IPS-18a (cell line): Measurements from ENCODE around the gene TPRG1.

Experiments used
- H3K27ac ChIP-seq: one replicate; pipeline ENCODE4 v1.5.1; 2013; ENCODE audit warnings: low read length
- H3K27me3 ChIP-seq: one replicate; pipeline ENCODE4 v1.6.1; 2013; ENCODE audit warnings: mild to moderate bottlenecking, low read length; ENCODE audit not compliant: control insufficient read depth, insufficient read depth
- H3K36me3 ChIP-seq: one replicate; pipeline ENCODE4 v1.6.1; 2013; ENCODE audit warnings: low read depth, low read length; ENCODE audit not compliant: control insufficient read depth
- H3K4me1 ChIP-seq: one replicate; pipeline ENCODE4 v1.6.1; 2013; ENCODE audit warnings: low read depth, low read length; ENCODE audit not compliant: control insufficient read depth
- H3K4me3 ChIP-seq: one replicate; pipeline ENCODE4 v1.5.1; 2013; ENCODE audit warnings: low read length
- H3K9ac ChIP-seq: one replicate; pipeline ENCODE4 v1.6.1; 2013; ENCODE audit warnings: mild to moderate bottlenecking, low read length, moderate library complexity
- H3K9me3 ChIP-seq: one replicate; pipeline ENCODE4 v1.6.1; 2013; ENCODE audit warnings: low read depth, low read length; ENCODE audit not compliant: control insufficient read depth

TPRG1 gene

DNA sequence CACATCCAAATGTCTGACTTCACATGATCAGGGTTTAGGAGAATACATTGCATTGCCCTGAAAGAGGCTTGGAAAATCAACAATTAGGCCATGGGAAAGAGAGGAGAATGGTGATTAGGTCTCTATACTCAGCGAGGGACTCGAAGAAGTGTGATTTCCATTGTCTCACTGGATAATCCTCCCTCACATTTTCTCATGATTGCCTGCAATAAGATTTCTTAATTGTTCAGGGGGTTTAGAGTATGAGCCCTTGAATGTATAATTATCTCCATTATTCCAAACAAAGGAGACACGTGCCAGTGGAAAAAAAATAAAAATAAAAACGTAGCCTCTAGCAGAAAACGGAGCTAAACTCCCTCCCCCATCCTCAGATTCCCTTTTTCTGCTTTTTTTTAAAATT, 173.2 kb downstream of the TPRG1 start:
- H3K9me3 ChIP-seq: no peaks in the 10 kb centered on the region
- no peak overlapping the region for H3K9ac ChIP-seq
- no peak overlapping the region for H3K4me3 ChIP-seq
- H3K27ac ChIP-seq: no peak overlapping the region
- no peaks in the 10 kb centered on the region for H3K36me3 ChIP-seq
- no peaks in the 10 kb centered on the region for H3K4me1 ChIP-seq
- H3K27me3 ChIP-seq: no peaks in the 10 kb centered on the region

DNA sequence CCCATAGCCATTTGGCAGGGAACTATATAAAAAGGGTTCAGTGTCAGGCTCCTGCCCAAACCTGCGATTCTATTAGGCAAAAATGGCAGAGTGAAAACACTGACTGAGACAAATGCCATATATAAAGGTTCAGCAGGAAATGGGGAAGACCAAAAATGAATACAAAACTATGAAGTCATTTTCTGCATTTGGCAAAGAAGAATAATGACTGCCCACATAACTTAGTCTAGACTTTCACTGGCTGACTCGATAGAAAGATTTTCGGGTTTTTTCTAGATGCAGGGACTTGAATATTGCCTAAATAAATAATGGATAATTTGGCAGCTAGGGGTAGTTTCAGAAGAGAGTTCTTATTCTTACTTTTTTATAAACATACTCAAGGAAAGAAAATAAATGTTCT, 178.0 kb downstream of the TPRG1 start:
- H3K36me3 ChIP-seq: no peaks in the 10 kb centered on the region
- H3K4me1 ChIP-seq: no peaks in the 10 kb centered on the region
- H3K27me3 ChIP-seq: no peaks in the 10 kb centered on the region
- H3K9ac ChIP-seq: no peak overlapping the region
- H3K4me3 ChIP-seq: no peak overlapping the region
- H3K27ac ChIP-seq: no peak overlapping the region
- H3K9me3 ChIP-seq: no peaks in the 10 kb centered on the region

DNA sequence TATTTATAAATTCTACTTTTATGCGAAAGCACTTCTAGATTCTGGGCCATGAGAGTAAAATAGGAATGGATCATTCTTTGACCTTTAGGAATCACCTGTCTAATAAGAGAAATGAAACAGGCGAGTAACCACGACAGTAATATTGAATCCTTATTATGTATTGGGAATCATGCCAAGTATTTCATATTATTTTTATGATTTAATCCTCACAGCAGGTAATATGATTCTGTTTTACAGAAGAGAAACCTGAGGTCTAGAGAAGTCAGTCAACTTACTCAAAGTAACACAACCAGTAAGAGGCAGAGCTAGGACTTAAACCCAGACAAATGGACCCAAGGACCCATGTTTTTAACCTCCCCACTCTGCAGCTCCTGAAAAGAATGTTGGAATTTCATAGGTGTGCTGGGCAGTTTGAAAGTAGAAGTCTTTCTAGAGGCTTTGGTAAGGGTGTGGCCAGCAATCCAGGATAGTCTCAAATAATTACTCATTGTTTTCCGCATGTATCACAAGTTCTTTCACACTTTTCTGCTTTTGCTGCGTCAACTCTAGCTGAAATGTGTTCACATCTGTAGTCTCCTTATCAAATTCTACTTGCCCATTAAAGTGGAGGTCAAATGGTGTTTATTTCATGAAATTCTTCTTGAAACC, 181.7 kb downstream of the TPRG1 start:
- no peak overlapping the region for H3K9ac ChIP-seq
- H3K4me3 ChIP-seq: no peak overlapping the region
- no peak overlapping the region for H3K27ac ChIP-seq

DNA sequence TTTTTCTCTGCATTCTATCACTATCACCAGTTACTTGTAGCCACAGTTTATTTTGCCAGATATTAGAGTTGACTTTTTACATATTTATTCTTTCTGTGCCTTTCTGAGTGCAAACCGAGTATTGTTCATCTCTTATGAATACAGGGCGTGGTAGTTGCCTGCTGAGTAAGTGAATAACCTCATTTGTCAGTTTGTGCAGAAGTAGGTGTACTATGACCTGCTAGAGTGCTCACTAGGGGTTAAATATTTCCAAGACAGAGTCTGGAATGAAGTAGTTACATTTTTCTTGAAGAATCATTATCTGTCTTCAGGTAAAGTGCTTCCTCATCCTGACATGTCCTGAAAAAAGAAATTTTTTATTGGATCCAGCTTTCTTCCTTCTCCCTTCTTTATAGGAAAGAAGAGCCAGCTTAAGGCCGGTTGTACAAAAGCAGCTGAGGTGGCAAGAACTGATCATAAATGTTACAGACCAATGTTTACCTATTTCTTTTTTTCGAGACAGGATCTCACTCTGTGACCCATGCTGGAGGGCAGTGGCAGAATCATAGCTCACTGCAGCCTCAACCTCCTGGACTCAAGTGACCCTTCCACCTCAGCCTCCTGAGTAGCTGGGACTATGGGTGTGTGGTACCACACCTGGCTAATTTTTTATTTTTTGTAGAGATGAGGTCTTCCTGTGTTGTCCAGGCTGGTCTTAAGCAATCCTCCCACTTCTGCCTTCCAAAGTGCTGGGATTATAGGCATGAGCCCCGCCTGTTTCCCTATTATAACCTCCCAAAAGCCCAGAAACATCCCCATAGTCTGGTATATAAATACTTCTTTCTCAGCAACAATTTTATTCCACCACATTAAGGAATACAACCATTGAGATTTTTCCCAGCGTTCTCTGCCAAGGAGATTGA, 182.5 kb downstream of the TPRG1 start:
- H3K27ac ChIP-seq: no peak overlapping the region

More for the DNA sequence above, 181.7 kb downstream of the TPRG1 start:
- H3K36me3 ChIP-seq: no peaks in the 10 kb centered on the region
- peaks cover 11% of the 10 kb centered on the region for H3K4me1 ChIP-seq
- no peaks in the 10 kb centered on the region for H3K9me3 ChIP-seq
- no peaks in the 10 kb centered on the region for H3K27me3 ChIP-seq

DNA sequence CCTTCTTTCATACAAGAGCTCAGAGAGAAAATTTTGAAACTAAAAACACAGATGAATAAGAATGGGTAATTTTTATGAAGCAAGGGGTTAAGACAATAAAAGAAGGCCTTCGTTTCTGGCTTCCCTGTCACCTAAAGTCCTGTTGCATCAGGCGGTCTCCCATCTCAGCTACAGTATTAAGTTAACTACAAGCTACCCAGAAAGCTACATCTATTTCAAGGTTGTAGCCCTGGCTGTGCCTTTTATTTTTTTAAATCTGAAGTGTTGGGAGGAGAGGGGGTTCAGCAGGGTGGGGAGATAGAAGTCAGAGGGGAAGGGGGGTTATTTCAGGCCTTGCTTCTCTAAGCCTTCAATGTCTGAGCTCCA, 183.3 kb downstream of the TPRG1 start:
- H3K27me3 ChIP-seq: no peaks in the 10 kb centered on the region
- no peaks in the 10 kb centered on the region for H3K9me3 ChIP-seq
- H3K4me3 ChIP-seq: no peak overlapping the region
- H3K9ac ChIP-seq: no peak overlapping the region
- no peaks in the 10 kb centered on the region for H3K36me3 ChIP-seq
- H3K4me1 ChIP-seq: peaks cover 11% of the 10 kb centered on the region
- H3K27ac ChIP-seq: peak overlapping the region; percentile 14

More for the DNA sequence above, 182.5 kb downstream of the TPRG1 start:
- H3K4me3 ChIP-seq: no peak overlapping the region
- no peaks in the 10 kb centered on the region for H3K9me3 ChIP-seq
- H3K27me3 ChIP-seq: no peaks in the 10 kb centered on the region
- no peaks in the 10 kb centered on the region for H3K36me3 ChIP-seq
- no peak overlapping the region for H3K9ac ChIP-seq
- peaks cover 11% of the 10 kb centered on the region for H3K4me1 ChIP-seq

DNA sequence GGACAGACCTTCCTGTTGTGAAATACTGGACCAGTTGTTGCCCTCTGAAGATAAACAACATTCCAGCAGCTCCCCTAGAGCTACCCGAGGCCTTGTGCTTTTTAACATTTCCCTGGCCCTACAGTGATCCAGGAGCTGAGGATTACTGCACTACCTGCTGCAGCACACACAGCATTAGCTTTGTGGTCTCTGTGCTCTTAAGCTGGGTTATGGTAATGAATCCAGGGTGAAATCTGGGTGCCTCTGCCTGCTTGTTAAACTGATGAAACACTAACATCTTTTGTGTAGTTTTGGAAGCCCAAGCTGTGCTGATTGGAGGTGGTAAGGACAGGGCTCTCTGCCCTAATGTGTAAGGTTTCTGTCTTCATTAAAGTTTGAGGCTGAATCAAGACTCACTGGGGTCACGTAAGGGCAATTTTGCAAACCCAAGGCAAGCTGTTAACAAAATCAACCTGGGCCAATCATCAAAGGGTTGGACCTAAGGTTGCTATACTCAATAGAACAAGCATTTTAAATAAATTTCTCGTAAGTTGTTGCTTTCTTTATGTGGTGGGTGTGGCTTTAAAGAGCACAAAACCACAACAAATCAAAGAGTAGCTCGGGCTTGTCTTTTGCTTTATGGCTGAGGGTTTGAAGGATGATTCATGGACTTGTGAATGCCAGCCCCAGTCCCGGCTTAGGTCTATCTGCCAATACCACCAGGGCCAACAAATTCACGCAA, 183.9 kb downstream of the TPRG1 start:
- Histone ChIP-seq H3K36me3 (no peaks in the 10 kb centered on the region), H3K9ac (no peak overlapping the region), H3K4me1 (peaks cover 11% of the 10 kb centered on the region), H3K27me3 (no peaks in the 10 kb centered on the region), H3K9me3 (no peaks in the 10 kb centered on the region), H3K27ac (peak overlapping the region; percentile 14), H3K4me3 (no peak overlapping the region)

DNA sequence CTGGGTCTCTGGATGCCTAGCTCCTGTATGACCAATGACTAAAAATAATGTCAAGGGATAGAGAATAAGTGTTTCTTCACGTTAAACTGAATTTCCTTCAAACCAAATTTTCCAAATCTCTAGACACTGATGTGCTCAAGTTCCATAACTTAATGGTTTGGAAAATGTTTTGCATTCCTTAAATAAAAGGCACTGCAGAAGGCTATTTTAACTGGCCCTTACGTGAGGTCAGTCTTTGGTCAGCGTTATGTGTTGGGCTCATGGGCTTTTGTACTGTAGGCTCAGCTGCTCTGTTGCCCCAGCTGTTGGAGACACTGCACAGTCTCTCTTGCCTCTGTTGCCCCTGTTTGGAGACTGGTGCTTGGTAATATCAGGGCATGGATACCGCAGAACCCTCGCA, 188.5 kb downstream of the TPRG1 start:
- no peaks in the 10 kb centered on the region for H3K36me3 ChIP-seq
- H3K9ac ChIP-seq: no peak overlapping the region
- peaks cover 6% of the 10 kb centered on the region for H3K4me1 ChIP-seq
- no peaks in the 10 kb centered on the region for H3K9me3 ChIP-seq
- H3K4me3 ChIP-seq: no peak overlapping the region
- no peaks in the 10 kb centered on the region for H3K27me3 ChIP-seq
- no peak overlapping the region for H3K27ac ChIP-seq

DNA sequence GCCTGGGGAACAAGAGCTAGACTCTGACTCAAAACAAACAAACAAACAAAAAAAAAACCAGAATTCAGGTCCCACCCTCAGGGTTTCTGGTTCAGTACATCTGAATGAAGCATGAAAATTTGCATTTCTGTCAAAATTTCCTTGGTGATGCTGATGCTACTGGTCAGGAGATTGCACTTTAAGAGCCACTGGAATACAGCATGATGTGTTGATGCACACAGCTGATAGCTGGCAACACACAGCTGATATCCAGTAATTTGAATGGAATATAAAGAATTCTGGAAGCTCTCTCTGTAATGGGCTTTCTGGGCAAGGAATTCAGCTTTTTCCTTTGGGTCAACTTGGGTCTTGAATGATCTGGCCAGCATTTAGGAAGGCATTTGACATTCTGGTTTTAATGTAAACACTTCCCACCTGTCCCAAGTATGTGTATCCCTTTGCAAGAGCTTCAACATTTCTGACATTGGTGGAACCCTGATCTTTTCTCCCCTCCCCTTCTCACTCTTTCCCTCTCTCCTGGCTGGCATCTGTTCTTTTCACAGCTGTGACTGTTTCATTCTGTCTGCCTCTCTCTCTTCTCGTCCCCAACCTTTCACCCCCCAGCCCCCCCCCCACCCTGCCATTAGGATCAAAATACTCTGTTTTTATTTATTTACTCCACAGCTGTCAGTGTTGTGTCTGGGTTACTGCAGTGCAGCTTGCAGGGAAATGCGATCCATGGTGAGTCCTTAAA, 189.5 kb downstream of the TPRG1 start:
- Histone ChIP-seq H3K27ac (no peak overlapping the region), H3K27me3 (no peaks in the 10 kb centered on the region)

DNA sequence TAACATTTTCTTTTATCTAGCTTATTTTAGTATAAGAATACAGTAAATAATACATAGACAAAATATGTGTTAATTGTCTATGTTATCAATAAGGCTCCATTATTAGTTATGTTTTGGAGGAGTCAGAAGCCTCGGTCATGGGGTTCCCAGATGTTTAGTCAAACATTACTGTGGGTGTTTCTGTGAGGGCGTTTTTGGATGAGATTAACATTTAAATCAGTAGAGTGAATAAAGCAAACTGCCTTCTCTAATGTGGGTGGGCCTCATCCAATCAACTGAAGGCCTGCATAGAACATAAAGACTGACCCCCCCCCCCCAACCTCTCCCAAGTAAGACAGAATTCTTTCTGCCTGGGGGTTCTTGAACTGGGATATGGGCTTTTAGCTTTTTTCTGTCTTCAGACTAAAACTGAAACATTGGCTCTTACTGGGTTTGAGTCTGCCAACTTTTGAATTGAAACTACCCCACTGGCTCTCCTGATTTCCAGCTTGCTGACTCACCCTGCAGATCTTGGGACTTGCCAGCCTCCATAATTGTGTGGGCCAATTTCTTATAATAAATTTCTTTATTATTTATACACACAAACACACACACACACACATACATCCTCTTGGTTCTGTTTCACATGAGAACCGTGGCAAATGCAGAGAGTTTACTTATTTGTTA, 192.0 kb downstream of the TPRG1 start:
- Histone ChIP-seq H3K27ac (no peak overlapping the region), H3K4me1 (peaks cover under 1% of the 10 kb centered on the region), H3K9me3 (no peaks in the 10 kb centered on the region), H3K9ac (no peak overlapping the region), H3K36me3 (no peaks in the 10 kb centered on the region), H3K27me3 (no peaks in the 10 kb centered on the region), H3K4me3 (no peak overlapping the region)

More for the DNA sequence above, 189.5 kb downstream of the TPRG1 start:
- Histone ChIP-seq H3K4me1 (no peaks in the 10 kb centered on the region), H3K9me3 (no peaks in the 10 kb centered on the region), H3K4me3 (no peak overlapping the region), H3K36me3 (no peaks in the 10 kb centered on the region), H3K9ac (no peak overlapping the region)

DNA sequence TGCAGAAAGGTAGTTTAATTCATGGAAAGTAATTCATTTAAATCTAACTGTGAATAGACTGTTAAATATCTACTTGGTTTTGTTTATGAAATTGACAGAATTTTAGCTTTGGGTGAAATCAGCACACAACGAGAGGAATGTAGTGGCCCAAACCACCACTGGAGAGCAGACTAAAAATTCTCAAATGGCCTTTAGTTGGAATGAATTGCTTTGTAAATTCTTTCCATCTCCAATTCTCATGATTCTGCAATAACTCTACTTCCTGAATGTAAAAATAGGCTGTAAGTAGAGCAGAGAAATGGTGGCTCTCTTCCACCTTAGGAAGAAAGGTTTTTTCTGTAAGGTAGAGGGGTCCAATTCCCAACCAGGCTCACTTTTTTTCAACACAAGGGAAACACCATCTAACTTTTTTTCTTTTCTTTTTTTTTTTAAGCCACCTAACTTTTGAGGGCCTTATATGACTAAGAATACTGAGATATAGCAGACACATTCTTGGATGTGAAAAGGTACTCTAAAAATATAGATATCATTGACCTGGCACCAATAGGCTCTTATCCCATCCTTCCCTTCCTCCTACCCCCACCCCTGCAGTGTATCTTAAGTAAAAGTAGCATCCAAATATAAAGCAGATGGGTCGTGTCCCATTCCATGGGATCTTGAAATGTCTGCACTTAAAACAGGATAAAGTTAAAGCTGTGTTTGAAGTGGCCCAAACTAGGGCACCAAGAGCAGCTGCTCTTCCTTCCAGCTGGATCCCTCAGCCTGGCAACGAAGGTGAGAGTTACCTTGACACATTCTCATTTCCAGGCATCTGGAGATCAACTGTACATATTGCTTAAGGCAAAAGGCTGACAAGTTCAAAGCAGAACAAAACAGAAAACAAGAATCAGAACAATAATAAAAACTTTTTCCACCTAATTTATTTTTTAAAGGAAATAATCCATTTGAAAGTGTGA, 194.1 kb downstream of the TPRG1 start:
- H3K27ac ChIP-seq: no peak overlapping the region
- H3K9me3 ChIP-seq: no peaks in the 10 kb centered on the region
- no peak overlapping the region for H3K4me3 ChIP-seq
- no peak overlapping the region for H3K9ac ChIP-seq
- peaks cover 20% of the 10 kb centered on the region for H3K4me1 ChIP-seq
- no peaks in the 10 kb centered on the region for H3K27me3 ChIP-seq
- H3K36me3 ChIP-seq: no peaks in the 10 kb centered on the region
